ENCODE measurements around the gene PATZ1. TPM values are rescaled to one million over a fixed set of nuclear protein-coding genes. Genes with fewer than 3 reads are reported as not detected.

PATZ1 gene
- total RNA-seq, 1 donor from 2014 or later: 24.0 TPM

- H4K20me1 ChIP-seq (ENCODE audit: insufficient read depth, low read length): no peaks in the 10 kb centered on the region
- no peaks in the 10 kb centered on the region for H3K9me3 Mint-ChIP-seq (ENCODE audit: unreplicated experiment)
- H3K4me2 ChIP-seq (ENCODE audit: low read length): no peak overlapping the region
- H3K9me3 ChIP-seq (ENCODE audit: insufficient read depth, low read depth, low read length): no peaks in the 10 kb centered on the region
- TF ChIP-seq EZH2 (IDR thresholded peaks at IDR 0.05; ENCODE audit: insufficient read depth, low read length) (no peak), CTCF (IDR thresholded peaks at IDR 0.05; ENCODE audit: insufficient read depth, low read depth, low read length) (no peak)
- no peak overlapping the region for H3K4me3 ChIP-seq (ENCODE audit: insufficient read depth, low read depth, low read length)
- FAIRE-seq: no peak
- H3K4me1 ChIP-seq (ENCODE audit: insufficient read depth, low read length): no peaks in the 10 kb centered on the region
- no peak overlapping the region for H2AFZ ChIP-seq (ENCODE audit: low read depth, low read length)
- no peak for DNase-seq (ENCODE audit: low read depth)
- no peaks in the 10 kb centered on the region for H3K36me3 Mint-ChIP-seq (ENCODE audit: low read depth, unreplicated experiment)
- H3K27ac Mint-ChIP-seq (ENCODE audit: unreplicated experiment): peak overlapping the region; percentile 69
- H3K27ac ChIP-seq (ENCODE audit: low read depth, low read length): no peak overlapping the region
- H3K4me3 Mint-ChIP-seq (ENCODE audit: unreplicated experiment): no peak overlapping the region
- H3K27me3 Mint-ChIP-seq (ENCODE audit: low read depth, unreplicated experiment): peaks cover 2% of the 10 kb centered on the region
- H3K9ac ChIP-seq (ENCODE audit: low read length): no peak overlapping the region
- H3K36me3 ChIP-seq (ENCODE audit: insufficient read depth, low read length): no peaks in the 10 kb centered on the region
- peaks cover 3% of the 10 kb centered on the region for H3K27me3 ChIP-seq (ENCODE audit: insufficient read depth, low read length)
- H3K79me2 ChIP-seq (ENCODE audit: insufficient read depth, low read length): no peaks in the 10 kb centered on the region
- no peaks in the 10 kb centered on the region for H3K4me1 Mint-ChIP-seq (ENCODE audit: low read depth, unreplicated experiment)
Observed at GRCh38 chr22:31361743-31362142, 15.6 kb upstream of the PATZ1 start.

DNA sequence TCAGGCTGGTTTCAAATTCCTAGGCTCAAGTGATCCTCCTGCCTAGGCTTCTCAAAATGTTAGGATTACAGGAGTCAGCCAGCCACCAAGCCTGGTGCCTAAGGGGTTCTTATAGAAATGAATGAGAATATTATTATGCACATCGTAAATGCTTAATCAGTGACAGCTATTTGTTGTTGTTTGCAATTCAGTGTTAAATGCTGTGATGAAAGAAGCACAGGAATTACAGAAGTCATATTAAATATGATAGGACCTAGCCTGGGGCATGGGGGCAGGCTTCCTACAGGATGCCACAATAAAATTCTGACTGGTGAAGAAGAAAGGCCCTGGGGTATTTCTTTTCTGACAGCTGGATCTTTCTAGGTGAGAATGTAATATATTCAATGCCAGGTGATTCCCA lies 13.9 kb upstream of the PATZ1 start:
- no peaks in the 10 kb centered on the region for H3K36me3 Mint-ChIP-seq (ENCODE audit: low read depth, unreplicated experiment)
- no peaks in the 10 kb centered on the region for H3K9me3 Mint-ChIP-seq (ENCODE audit: unreplicated experiment)
- no peak overlapping the region for H3K27ac Mint-ChIP-seq (ENCODE audit: unreplicated experiment)
- no peaks in the 10 kb centered on the region for H3K36me3 ChIP-seq (ENCODE audit: insufficient read depth, low read length)
- no peaks in the 10 kb centered on the region for H3K4me1 Mint-ChIP-seq (ENCODE audit: low read depth, unreplicated experiment)
- no peak overlapping the region for H3K4me3 ChIP-seq (ENCODE audit: insufficient read depth, low read depth, low read length)
- DNase-seq (ENCODE audit: low read depth) (no peak), FAIRE-seq (no peak)
- no peak overlapping the region for H3K9ac ChIP-seq (ENCODE audit: low read length)
- H3K27me3 ChIP-seq (ENCODE audit: insufficient read depth, low read length): peaks cover 3% of the 10 kb centered on the region
- no peaks in the 10 kb centered on the region for H4K20me1 ChIP-seq (ENCODE audit: insufficient read depth, low read length)
- H3K27me3 Mint-ChIP-seq (ENCODE audit: low read depth, unreplicated experiment): peaks cover 2% of the 10 kb centered on the region
- no peak overlapping the region for H3K4me2 ChIP-seq (ENCODE audit: low read length)
- no peaks in the 10 kb centered on the region for H3K79me2 ChIP-seq (ENCODE audit: insufficient read depth, low read length)
- no peaks in the 10 kb centered on the region for H3K9me3 ChIP-seq (ENCODE audit: insufficient read depth, low read depth, low read length)
- H2AFZ ChIP-seq (ENCODE audit: low read depth, low read length): no peak overlapping the region
- H3K27ac ChIP-seq (ENCODE audit: low read depth, low read length): no peak overlapping the region
- TF ChIP-seq EZH2 (IDR thresholded peaks at IDR 0.05; ENCODE audit: insufficient read depth, low read length): no peak
- TF ChIP-seq CTCF (IDR thresholded peaks at IDR 0.05; ENCODE audit: insufficient read depth, low read depth, low read length): no peak
- no peaks in the 10 kb centered on the region for H3K4me1 ChIP-seq (ENCODE audit: insufficient read depth, low read length)
- no peak overlapping the region for H3K4me3 Mint-ChIP-seq (ENCODE audit: unreplicated experiment)

GRCh38 chr22:31354515-31354914 lies 8.4 kb upstream of the PATZ1 start:
- H3K27ac Mint-ChIP-seq (ENCODE audit: unreplicated experiment): no peak overlapping the region
- FAIRE-seq: no peak

More at GRCh38 chr22:31354515-31354914, 8.4 kb upstream of the PATZ1 start:
- H3K27ac ChIP-seq (ENCODE audit: low read depth, low read length): no peak overlapping the region
- H3K4me3 Mint-ChIP-seq (ENCODE audit: unreplicated experiment): no peak overlapping the region
- no peaks in the 10 kb centered on the region for H3K9me3 ChIP-seq (ENCODE audit: insufficient read depth, low read depth, low read length)
- TF ChIP-seq EZH2 (IDR thresholded peaks at IDR 0.05; ENCODE audit: insufficient read depth, low read length): no peak
- TF ChIP-seq CTCF (IDR thresholded peaks at IDR 0.05; ENCODE audit: insufficient read depth, low read depth, low read length): no peak
- no peak overlapping the region for H3K4me3 ChIP-seq (ENCODE audit: insufficient read depth, low read depth, low read length)
- no peaks in the 10 kb centered on the region for H3K79me2 ChIP-seq (ENCODE audit: insufficient read depth, low read length)
- no peaks in the 10 kb centered on the region for H3K4me1 Mint-ChIP-seq (ENCODE audit: low read depth, unreplicated experiment)
- H2AFZ ChIP-seq (ENCODE audit: low read depth, low read length): no peak overlapping the region
- no peaks in the 10 kb centered on the region for H3K36me3 ChIP-seq (ENCODE audit: insufficient read depth, low read length)
- H3K4me2 ChIP-seq (ENCODE audit: low read length): no peak overlapping the region
- no peaks in the 10 kb centered on the region for H3K9me3 Mint-ChIP-seq (ENCODE audit: unreplicated experiment)
- no peaks in the 10 kb centered on the region for H4K20me1 ChIP-seq (ENCODE audit: insufficient read depth, low read length)
- H3K27me3 ChIP-seq (ENCODE audit: insufficient read depth, low read length): peaks cover 3% of the 10 kb centered on the region
- H3K27me3 Mint-ChIP-seq (ENCODE audit: low read depth, unreplicated experiment): peaks cover 3% of the 10 kb centered on the region
- no peaks in the 10 kb centered on the region for H3K36me3 Mint-ChIP-seq (ENCODE audit: low read depth, unreplicated experiment)
- no peak overlapping the region for H3K9ac ChIP-seq (ENCODE audit: low read length)
- DNase-seq (ENCODE audit: low read depth): no peak
- no peaks in the 10 kb centered on the region for H3K4me1 ChIP-seq (ENCODE audit: insufficient read depth, low read length)
